Measurements from ENCODE around the gene SOST. TPM values are rescaled to one million over a fixed set of nuclear protein-coding genes. Genes with fewer than 3 reads are reported as not detected.
A peak's percentile ranks its signal among the peaks of the same experiment; 100 is the strongest.

The SOST gene
- total and polyA plus RNA-seq, 4 donors, result 0.02 to 0.04 TPM; not detected in 2

- H3K9ac ChIP-seq (ENCODE audit: insufficient read depth in 1 of 2, low read length in 2 of 2), result no peak overlapping the region
- H3K27ac ChIP-seq (ENCODE audit: low read depth in 1 of 2, low read length in 1 of 2), result peak overlapping the region in 1 of 2 donors; percentile 23
- ATAC-seq (ENCODE audit: insufficient read depth, low FRiP score), result no peak
- peaks cover 0 to 3% (median 0%) of the 10 kb centered on the region in 5 donors for H3K4me1 ChIP-seq (ENCODE audit: control insufficient read depth in 5 of 5, insufficient read depth in 5 of 5, low read length in 5 of 5)
- no peak overlapping the region for H3K4me3 ChIP-seq
- H3K27me3 ChIP-seq (ENCODE audit: control insufficient read depth in 3 of 3, insufficient read depth in 3 of 3, low read length in 2 of 3), result no peaks in the 10 kb centered on the region
- 85 to 91% methylated on average over 7 of the region's 7 CpGs for WGBS, 2 donors
- DNase-seq, result no peak
- TF ChIP-seq CTCF (IDR thresholded peaks at IDR 0.05; ENCODE audit: control extremely low read depth, extremely low read depth), result no peak
- H3K36me3 ChIP-seq (ENCODE audit: control insufficient read depth in 4 of 4, insufficient read depth in 4 of 4, low read length in 4 of 4), result peaks cover 17 to 39% (median 24%) of the 10 kb centered on the region in 4 donors
- H3K9me3 ChIP-seq (ENCODE audit: control insufficient read depth in 4 of 4, insufficient read depth in 3 of 4, low read length in 3 of 4), result no peaks in the 10 kb centered on the region
Observed at GRCh38 chr17:43768943-43769342, 10.4 kb upstream of the SOST start.

DNA sequence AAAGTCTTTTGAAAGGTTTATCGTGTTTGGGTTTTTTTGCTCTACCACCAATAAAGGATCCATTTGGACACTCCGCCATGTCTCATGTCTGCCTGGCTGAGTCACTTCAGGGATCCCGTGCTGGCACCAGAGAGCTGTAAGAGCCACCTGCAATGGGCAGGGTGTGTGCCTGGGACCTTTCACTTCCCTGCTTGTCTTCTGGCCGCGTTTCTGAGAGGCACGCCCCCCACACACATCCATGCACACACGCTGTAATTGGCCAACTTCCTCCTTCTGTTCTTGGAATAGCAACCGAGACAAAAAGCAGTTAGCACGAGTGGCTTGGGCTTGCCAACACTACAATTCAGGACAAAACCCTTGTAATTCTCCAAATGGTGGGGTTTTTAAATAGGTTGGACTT lies 9.8 kb upstream of the SOST start:
- no peak for ATAC-seq (ENCODE audit: insufficient read depth, low FRiP score)
- Histone ChIP-seq H3K36me3 (ENCODE audit: control insufficient read depth in 4 of 4, insufficient read depth in 4 of 4, low read length in 4 of 4) (peaks cover 16 to 38% (median 23%) of the 10 kb centered on the region in 4 donors), H3K4me3 (no peak overlapping the region), H3K4me1 (ENCODE audit: control insufficient read depth in 5 of 5, insufficient read depth in 5 of 5, low read length in 5 of 5) (peaks cover 0 to 3% (median 0%) of the 10 kb centered on the region in 5 donors), H3K9ac (ENCODE audit: insufficient read depth in 1 of 2, low read length in 2 of 2) (no peak overlapping the region), H3K9me3 (ENCODE audit: control insufficient read depth in 4 of 4, insufficient read depth in 3 of 4, low read length in 3 of 4) (no peaks in the 10 kb centered on the region), H3K27me3 (ENCODE audit: control insufficient read depth in 3 of 3, insufficient read depth in 3 of 3, low read length in 2 of 3) (no peaks in the 10 kb centered on the region), H3K27ac (ENCODE audit: low read depth in 1 of 2, low read length in 1 of 2) (no peak overlapping the region)
- 20 to 41% methylated on average over 9 of the region's 9 CpGs for WGBS, 2 donors
- no peak for TF ChIP-seq CTCF (IDR thresholded peaks at IDR 0.05; ENCODE audit: control extremely low read depth, extremely low read depth)
- DNase-seq, result no peak

DNA sequence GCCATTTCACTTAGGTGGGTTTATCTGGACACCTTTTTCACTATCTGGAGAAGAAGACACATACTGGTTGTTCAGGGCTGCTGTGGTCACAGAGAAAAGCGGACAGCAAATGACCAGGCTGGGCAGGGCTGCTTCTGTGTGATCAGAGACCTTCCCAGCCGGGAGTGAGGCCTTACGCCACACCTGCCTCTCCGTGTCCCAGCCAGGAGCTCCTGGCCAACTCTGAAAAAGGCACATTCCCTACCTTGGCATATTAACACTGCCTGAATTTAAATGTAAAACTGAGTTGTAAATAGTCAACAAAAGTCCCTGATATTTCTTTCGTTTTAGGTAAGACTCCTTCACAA lies 9.1 kb upstream of the SOST start:
- DNase-seq (no peak), ATAC-seq (ENCODE audit: insufficient read depth, low FRiP score) (no peak)
- Histone ChIP-seq H3K4me1 (ENCODE audit: control insufficient read depth in 5 of 5, insufficient read depth in 5 of 5, low read length in 5 of 5) (peaks cover 0 to 3% (median 0%) of the 10 kb centered on the region in 5 donors), H3K27ac (ENCODE audit: low read depth in 1 of 2, low read length in 1 of 2) (no peak overlapping the region), H3K4me3 (no peak overlapping the region), H3K27me3 (ENCODE audit: control insufficient read depth in 3 of 3, insufficient read depth in 3 of 3, low read length in 2 of 3) (no peaks in the 10 kb centered on the region), H3K9me3 (ENCODE audit: control insufficient read depth in 4 of 4, insufficient read depth in 3 of 4, low read length in 3 of 4) (no peaks in the 10 kb centered on the region), H3K9ac (ENCODE audit: insufficient read depth in 1 of 2, low read length in 2 of 2) (no peak overlapping the region), H3K36me3 (ENCODE audit: control insufficient read depth in 4 of 4, insufficient read depth in 4 of 4, low read length in 4 of 4) (peaks cover 13 to 34% (median 18%) of the 10 kb centered on the region in 4 donors)
- no peak for TF ChIP-seq CTCF (IDR thresholded peaks at IDR 0.05; ENCODE audit: control extremely low read depth, extremely low read depth)
- WGBS, 2 donors, result 58 to 81% methylated on average over 5 of the region's 5 CpGs

DNA sequence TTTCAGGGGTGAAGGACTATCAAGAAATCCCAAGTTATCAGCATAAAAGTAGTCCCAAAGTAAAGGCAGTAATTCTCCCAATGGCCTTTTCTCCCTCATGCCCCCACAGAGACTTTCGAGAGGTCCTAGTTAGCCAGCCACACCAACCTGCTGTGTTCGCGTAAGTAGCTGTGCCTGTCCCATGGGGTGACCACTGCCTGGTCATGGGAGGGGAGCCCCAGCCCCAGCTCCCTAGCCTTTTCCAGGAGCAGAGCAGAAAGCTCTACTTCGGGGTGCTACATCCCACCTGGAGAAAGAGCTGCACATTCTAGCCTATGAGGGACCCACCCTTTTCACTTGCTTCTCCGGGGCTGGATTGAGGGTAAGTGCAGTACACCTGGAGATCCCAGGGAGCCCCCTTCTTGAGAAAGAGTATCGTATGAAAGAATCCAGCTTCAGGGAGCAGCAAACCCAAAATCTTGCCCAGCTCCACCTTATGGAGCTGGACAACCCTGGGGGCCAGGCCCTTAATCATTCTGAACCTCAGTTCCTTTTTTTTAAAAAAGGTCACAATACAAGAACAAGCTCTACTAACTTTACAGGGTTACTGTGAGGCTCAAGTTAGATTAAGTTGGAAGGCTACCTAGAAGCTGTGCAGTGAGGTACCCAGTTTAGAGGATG lies 8.6 kb upstream of the SOST start:
- H3K4me3 ChIP-seq, result no peak overlapping the region
- 81 to 86% methylated on average over 6 of the region's 6 CpGs for WGBS, 2 donors
- no peak overlapping the region for H3K9ac ChIP-seq (ENCODE audit: insufficient read depth in 1 of 2, low read length in 2 of 2)
- H3K9me3 ChIP-seq (ENCODE audit: control insufficient read depth in 4 of 4, insufficient read depth in 3 of 4, low read length in 3 of 4), result no peaks in the 10 kb centered on the region
- TF ChIP-seq CTCF (IDR thresholded peaks at IDR 0.05; ENCODE audit: control extremely low read depth, extremely low read depth), result no peak
- H3K36me3 ChIP-seq (ENCODE audit: control insufficient read depth in 4 of 4, insufficient read depth in 4 of 4, low read length in 4 of 4), result peaks cover 10 to 30% (median 17%) of the 10 kb centered on the region in 4 donors
- H3K27ac ChIP-seq (ENCODE audit: low read depth in 1 of 2, low read length in 1 of 2), result no peak overlapping the region
- DNase-seq, result no peak
- ATAC-seq (ENCODE audit: insufficient read depth, low FRiP score), result no peak
- H3K4me1 ChIP-seq (ENCODE audit: control insufficient read depth in 5 of 5, insufficient read depth in 5 of 5, low read length in 5 of 5), result peaks cover 0 to 3% (median 0%) of the 10 kb centered on the region in 5 donors
- no peaks in the 10 kb centered on the region for H3K27me3 ChIP-seq (ENCODE audit: control insufficient read depth in 3 of 3, insufficient read depth in 3 of 3, low read length in 2 of 3)
